ENCODE results near the gene SCAF1.

DNA sequence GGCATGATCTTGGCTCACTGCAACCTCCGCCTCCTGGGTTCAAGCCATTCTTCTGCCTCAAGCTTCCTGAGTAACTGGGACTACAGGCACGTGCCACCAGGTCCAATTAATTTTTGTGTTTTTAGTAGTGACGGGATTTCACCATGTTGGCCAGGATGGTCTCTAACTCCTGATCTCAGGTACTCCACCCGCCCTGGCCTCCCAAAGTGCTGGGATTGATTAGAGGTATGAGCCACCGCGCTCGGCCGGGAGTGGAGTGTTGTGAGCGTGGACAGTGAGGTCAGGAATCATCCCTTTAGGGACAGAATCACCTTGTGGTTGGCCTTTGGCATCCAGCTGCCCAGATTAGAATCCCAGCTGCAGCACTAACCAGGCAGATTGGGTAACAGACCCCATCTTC is 12.3 kb upstream of the SCAF1 start:
- TF ChIP-seq, protein P1, sequence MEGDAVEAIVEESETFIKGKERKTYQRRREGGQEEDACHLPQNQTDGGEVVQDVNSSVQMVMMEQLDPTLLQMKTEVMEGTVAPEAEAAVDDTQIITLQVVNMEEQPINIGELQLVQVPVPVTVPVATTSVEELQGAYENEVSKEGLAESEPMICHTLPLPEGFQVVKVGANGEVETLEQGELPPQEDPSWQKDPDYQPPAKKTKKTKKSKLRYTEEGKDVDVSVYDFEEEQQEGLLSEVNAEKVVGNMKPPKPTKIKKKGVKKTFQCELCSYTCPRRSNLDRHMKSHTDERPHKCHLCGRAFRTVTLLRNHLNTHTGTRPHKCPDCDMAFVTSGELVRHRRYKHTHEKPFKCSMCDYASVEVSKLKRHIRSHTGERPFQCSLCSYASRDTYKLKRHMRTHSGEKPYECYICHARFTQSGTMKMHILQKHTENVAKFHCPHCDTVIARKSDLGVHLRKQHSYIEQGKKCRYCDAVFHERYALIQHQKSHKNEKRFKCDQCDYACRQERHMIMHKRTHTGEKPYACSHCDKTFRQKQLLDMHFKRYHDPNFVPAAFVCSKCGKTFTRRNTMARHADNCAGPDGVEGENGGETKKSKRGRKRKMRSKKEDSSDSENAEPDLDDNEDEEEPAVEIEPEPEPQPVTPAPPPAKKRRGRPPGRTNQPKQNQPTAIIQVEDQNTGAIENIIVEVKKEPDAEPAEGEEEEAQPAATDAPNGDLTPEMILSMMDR (conservative IDR thresholded peaks at IDR 0.05; ENCODE audit: low read depth, low read length): no peak
- TF ChIP-seq EZH2 (IDR thresholded peaks at IDR 0.05; ENCODE audit: low read length, unreplicated experiment): no peak

Data from PC-3 (cell line).